KOPT-K1 (cell line): ENCODE results near the gene MSI2.

Experiments used
- H3K27ac ChIP-seq: fragments of 200-600 bp; sonication (generic); 2 replicates; pipeline ENCODE4 v1.5.1; 2016; ENCODE audit warnings: antibody characterized with exemption, mild to moderate bottlenecking, low read depth, low read length; ENCODE audit not compliant: poor library complexity, severe bottlenecking
- H3K36me3 ChIP-seq: fragments of 200-600 bp; sonication (generic); 2 replicates; pipeline ENCODE4 v1.5.1; 2017; ENCODE audit warnings: antibody characterized with exemption, mild to moderate bottlenecking, low read length, moderate library complexity; ENCODE audit not compliant: insufficient read depth
- H3K9me3 ChIP-seq: fragments of 200-600 bp; sonication (generic); 2 replicates; pipeline ENCODE4 v1.5.1; 2017; ENCODE audit warnings: antibody characterized with exemption, low read length, mild to moderate bottlenecking; ENCODE audit not compliant: insufficient read depth, poor library complexity, severe bottlenecking

Gene MSI2

DNA sequence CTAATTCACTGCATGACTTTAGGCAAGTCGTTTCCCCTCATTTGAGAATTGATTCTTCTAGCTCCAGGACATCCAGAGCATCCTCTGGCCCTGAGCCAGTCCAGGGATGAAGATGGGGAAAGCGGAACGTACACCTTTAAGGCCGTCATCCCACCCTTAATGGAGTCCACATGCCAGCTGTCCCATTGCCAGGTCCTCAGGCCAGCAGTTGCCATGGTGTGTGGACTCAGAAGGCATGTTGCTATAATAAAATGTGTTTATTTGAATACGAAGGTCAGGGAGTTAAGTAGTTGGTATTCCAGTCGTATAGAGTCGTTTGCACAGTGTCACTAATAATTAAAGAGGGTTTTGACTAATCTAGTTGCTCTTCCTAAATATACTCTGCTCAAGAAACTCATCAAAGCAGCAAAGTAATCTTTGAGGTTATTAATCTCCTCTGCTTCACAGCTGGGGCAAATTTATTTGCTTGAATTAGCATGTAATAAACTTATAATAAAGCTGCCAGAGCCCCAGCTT lies 458.4 kb downstream of the MSI2 start:
- H3K36me3 ChIP-seq = no peaks in the 10 kb centered on the region
- no peaks in the 10 kb centered on the region for H3K9me3 ChIP-seq
- H3K27ac ChIP-seq = no peak overlapping the region

DNA sequence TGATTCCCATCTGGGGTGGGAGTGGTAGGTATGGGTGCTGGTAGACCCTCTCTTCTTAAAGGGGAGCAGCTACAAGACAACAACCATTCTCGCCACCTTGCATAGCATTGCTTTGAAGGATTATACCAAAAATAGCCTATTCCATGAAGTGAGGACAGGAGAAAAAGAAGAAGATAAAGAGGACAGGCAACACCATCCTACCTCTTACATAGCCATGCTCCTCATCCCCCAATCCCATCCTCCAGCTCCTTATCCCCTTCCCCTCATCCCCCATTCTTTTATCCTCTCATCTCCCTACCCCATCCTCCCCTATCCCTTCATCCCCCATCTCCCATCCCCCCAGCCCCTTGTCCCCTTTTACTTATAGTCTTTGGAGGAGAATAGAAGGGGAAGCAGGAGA lies 459.7 kb downstream of the MSI2 start:
- Histone ChIP-seq H3K27ac (no peak overlapping the region), H3K9me3 (no peaks in the 10 kb centered on the region), H3K36me3 (no peaks in the 10 kb centered on the region)

DNA sequence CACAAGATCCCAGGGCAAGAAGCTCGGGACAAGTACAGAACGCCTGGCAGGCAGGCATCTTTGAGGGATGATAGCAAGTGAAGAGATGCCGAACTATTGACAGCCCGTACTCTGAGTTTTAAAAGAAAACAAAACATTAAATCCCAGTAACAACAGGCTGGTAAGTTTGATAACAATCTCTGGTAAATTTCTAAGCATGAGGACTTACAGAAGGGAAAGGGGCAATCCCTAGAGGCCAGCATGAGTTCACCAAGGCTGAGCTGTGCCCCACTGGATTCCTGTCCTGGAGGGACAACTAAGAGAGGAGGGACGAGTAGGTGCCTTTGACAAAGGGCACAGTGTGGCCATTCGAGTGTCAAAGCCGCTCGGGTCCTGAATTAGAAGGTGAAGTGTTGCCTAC lies 462.6 kb downstream of the MSI2 start:
- H3K27ac ChIP-seq = no peak overlapping the region

DNA sequence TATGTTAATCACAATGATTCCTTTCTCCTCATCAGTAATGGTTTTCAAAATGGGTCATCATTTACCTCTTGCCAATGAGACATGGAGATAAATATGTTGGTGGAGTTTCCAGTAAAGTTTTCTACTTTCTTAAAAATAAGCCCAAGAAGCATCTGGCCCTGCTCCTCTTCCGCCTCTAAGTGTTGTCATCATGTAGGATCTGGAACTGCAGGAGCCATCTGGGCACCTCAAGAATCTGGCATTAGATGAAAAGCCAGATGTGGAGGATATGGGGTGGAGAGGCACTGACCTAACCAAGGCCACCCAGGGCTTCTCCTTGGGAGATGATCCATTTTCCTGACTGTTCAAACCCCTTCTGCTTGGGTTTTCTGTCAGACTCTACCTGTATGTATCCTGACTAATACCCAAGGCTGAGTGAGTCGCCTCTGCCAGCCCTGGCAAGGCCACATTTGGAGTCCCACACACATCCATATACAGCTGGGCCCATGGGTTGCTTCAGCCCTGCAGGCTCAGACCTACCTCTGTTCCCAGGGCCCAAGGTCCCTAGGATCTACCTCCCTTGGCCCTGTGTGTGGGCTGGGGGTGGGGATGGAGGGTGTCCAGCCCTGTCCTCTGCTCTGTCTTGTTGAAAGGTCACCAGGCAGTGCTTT lies 464.2 kb downstream of the MSI2 start:
- no peaks in the 10 kb centered on the region for H3K36me3 ChIP-seq
- H3K27ac ChIP-seq = no peak overlapping the region

More for the DNA sequence above, 462.6 kb downstream of the MSI2 start:
- Histone ChIP-seq H3K9me3 (no peaks in the 10 kb centered on the region), H3K36me3 (no peaks in the 10 kb centered on the region)

DNA sequence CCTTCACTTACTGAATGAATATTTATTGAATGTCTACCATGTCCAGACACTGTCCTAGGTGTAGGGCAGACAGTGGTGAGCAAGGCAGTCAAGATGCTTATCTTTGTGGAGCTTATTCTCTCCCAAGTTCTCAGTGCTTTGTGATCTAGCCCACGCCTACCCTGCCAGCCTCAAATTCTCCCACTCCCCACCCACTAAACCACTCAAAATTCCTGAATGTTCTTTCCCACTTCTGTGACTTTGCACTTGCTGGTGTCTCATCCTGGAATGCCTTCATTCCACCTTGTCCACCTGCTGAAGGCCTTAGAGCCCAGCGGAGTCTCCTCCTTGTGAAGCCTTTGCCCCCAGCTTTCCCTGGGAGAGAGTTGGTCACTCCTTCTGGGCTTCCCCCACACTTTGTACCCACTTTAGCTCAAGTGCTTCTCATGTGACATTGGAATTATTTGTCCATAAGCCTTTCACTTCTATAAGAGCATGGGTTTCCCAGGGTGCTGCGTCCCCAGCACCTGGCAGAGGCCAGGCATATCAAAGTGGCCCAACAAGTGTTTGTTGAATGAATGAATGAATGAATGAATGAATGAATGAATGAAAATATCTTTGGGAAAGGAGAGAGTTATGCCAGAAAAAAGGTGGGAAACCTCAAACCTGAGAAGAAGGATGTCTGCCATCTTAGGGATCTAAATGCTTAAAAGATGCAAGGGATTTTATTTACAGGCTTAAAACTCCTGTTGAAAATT lies 465.8 kb downstream of the MSI2 start:
- no peak overlapping the region for H3K27ac ChIP-seq

More for the DNA sequence above, 464.2 kb downstream of the MSI2 start:
- no peaks in the 10 kb centered on the region for H3K9me3 ChIP-seq

DNA sequence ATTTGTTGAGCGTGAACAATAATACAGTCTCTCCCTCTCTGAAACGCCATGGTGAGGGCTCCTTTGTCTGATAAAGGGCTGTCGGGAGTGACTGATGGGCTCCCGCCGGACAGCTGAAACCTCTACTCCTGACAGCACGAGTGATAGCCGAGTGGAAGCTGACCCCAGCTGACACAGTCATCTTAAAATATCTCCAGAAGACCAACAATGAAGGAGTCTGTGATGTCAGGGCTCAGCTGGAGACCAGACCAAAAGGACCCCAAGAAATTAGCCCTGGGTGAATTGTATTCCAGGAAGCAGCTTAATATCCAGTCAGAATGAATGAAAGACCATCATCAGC lies 466.4 kb downstream of the MSI2 start:
- H3K9me3 ChIP-seq = no peaks in the 10 kb centered on the region
- no peaks in the 10 kb centered on the region for H3K36me3 ChIP-seq
- no peak overlapping the region for H3K27ac ChIP-seq

More for the DNA sequence above, 465.8 kb downstream of the MSI2 start:
- Histone ChIP-seq H3K36me3 (no peaks in the 10 kb centered on the region), H3K9me3 (no peaks in the 10 kb centered on the region)

DNA sequence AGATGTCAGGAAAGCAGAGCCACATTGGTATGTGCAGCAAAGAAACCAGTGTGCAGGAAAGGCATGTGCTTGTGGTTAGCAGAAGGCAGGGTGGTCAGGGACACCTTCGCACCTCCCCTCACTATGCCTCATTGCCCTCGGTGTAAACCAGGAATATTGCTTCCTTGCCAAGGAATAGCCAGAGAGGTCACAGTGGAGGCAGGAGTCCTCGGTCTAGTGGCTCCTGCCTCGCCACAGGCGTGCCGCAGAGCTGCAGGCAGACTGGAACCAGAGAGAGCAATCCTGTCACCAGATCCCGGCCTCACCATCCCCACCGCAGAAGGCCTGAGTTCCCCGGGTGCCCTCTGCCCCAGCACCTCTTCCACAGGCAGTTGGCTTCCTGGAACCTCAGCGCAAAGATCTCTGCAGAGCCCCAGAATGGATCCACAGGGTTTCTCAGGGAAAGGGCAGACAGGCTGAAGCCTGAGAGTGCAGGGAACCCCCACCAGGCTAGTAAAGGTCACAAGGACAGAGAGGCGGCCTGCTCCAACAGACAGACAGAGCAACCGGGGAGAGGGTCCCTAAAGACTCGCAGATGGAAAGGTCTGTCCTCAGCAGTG lies 467.2 kb downstream of the MSI2 start:
- Histone ChIP-seq H3K36me3 (no peaks in the 10 kb centered on the region), H3K27ac (no peak overlapping the region), H3K9me3 (no peaks in the 10 kb centered on the region)

DNA sequence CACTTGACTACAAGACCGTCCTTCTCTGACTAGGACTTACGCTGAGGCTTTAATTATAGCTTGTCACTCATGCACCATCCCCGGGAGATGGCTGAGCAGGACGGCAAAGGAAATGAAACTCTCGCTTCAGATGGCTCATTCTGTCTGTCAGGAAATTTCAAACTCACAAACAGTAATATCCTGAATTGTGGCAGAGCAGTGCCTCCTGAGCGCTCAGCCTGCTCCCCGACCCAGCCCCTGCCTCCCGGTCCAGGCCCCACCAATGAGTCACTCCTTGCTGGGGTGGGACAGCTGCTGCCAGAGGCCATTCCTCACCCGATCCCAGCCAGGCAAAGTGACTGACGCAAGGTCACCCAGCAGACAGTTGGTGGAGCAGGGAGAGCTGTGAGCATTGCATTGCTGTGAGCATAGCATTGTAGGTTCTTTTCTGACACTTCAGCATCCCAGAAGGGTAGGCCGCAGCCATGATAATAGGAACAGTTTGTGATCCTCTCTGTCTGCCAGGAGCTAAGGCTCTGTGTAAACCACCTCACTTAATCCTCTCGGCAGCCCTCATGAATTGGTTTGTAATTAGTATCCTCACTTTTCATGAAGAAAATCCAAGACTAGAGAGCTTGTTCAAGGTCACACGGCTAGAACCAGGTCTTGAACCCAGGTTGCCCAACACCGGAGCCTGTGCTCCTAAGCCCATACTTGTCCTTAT lies 467.9 kb downstream of the MSI2 start:
- H3K9me3 ChIP-seq = no peaks in the 10 kb centered on the region
- H3K36me3 ChIP-seq = no peaks in the 10 kb centered on the region
- H3K27ac ChIP-seq = no peak overlapping the region

DNA sequence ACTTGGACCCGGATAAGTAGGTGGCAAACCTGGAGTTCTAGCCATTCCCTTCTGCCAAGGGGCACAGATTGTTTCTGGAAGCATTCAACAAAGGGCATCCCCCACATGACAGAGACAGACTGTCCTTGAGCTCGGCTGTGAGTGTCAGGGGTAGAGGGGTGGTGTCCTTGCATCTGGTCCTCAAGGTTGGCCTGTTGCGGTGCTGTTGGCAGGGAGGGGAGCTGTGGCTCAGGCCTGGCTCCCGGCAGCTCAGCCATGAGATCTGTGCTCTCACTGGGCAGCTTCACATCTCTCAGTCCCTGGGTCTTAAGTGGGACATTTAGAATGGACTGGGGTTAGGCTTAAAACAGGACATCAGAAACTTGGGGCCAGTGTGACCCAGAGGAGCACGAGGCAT lies 468.4 kb downstream of the MSI2 start:
- no peaks in the 10 kb centered on the region for H3K36me3 ChIP-seq
- H3K27ac ChIP-seq = no peak overlapping the region
- H3K9me3 ChIP-seq = no peaks in the 10 kb centered on the region

DNA sequence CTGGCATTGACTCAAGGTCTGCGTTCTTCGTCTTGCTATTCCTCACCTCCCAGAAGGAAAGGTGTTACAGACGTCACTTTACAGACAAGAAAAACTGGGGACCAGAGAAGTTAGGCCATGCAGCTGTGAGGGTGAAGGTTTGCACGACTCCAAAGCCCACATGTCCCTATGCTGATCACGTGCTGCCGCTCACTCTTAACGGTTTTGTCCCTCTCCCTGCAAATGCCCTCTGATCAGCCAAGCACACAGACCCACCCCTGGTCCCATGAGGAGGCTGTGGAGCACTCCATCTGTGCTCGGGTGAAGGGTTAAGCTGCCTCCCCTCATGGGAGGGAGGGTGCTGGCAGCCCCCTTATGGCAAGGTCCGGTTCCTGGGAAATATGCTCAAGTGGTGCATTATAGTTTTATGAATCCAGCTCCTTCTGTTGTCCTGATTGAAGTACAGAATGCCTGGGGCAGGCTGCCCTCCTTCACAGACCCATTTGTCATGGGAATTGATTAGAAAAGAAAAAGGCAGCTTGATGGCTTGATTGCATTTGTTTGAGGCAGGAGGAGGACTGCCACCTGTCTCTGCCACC lies 470.0 kb downstream of the MSI2 start:
- H3K9me3 ChIP-seq = no peaks in the 10 kb centered on the region
- H3K27ac ChIP-seq = no peak overlapping the region
- no peaks in the 10 kb centered on the region for H3K36me3 ChIP-seq

DNA sequence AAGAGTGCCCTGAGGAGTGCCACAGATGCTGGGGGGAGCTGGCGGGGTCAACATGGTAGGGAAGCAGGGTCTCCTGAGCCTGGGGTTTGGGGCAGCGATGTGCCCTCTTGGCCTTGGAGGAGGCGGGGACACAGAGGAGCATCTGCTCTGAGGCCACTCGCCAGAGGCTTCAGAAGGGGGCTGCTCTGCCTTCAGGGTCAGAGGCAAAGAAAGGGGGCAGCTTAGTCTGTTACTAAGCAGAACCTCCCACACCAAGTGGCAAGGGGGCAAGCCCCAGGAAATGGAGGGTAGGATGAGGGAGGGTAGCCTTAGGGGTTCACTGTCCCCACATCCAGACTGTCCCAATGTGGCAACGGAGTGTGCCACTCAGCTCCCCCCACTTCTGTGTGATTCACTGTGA lies 470.5 kb downstream of the MSI2 start:
- H3K9me3 ChIP-seq = no peaks in the 10 kb centered on the region
- H3K36me3 ChIP-seq = no peaks in the 10 kb centered on the region
- no peak overlapping the region for H3K27ac ChIP-seq

DNA sequence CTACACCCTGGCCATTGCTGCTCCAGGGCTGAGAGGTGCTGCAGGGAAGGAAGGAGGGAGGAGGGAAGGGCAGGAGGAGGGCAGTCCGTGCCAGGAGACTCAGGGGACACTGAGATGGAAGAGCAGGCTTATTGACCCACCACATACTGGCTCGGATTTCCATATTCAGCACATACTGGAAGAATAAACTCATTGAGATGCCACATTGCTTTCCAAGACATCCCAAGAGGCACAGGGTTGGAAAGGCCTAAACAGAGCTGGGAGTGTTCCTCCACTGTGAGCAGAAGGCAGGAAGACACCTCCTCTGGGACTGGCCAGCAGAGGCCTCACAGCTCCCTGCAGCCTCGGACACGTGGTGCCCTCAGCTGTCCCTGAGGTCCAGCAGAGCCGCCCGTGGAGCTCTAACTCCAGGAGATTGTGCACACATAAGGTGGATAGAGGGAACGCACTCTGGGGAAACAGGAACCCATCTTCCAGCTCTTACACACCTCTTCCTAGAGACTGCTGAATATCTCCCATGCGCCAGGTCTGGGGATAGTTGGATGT lies 471.4 kb downstream of the MSI2 start:
- H3K27ac ChIP-seq = no peak overlapping the region
- H3K9me3 ChIP-seq = no peaks in the 10 kb centered on the region
- H3K36me3 ChIP-seq = no peaks in the 10 kb centered on the region

DNA sequence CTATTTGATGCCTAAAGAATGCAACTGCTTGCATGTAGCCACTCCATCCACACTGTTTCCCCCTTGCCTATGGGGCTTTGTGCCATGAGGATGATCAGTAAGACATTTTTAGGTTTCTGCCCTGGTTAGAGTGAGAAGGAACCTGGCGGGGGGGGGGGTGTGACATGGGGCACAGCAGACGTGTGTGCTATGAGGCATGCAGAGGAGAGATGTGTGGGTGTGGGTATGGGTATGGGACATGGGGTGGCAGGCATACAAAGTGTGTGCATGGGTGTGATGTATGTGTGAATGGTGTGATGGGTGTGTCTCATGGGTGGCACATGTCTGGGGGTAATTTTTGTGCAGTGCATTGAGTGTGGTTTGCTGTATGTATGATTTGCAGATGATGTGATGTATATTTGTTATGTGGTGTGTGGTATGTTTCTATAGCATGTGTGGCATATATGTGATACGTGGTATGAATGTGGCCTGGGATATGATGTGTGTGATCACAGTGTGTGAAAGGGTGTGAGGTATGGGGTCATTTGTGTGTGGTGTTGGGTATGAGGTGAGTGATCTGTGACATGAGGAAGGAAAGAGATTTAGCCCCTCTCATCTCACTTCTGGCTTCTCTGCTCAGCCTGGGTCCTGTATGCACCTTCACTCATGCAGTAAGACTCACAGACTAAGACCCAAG lies 473.8 kb downstream of the MSI2 start:
- Histone ChIP-seq H3K36me3 (no peaks in the 10 kb centered on the region), H3K9me3 (no peaks in the 10 kb centered on the region), H3K27ac (no peak overlapping the region)

DNA sequence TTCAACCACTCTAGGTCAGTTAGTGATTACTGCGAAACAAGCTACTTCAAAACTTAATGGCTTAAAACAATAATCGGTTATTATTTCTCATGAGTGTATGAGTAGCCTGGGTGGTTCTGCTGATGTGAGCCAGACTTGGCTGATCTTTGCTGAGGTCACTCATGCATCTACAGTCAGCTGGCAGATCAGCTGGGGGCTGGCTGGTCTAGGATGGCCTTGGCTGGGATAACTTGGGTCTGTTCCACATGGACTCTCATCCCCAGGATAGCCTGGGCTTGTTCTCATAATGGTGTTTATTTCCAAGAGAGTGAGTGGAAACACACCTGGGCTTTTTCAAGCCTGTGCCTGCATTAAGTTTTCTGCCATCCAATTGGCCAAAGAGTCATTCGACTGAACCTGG lies 475.7 kb downstream of the MSI2 start:
- Histone ChIP-seq H3K9me3 (no peaks in the 10 kb centered on the region), H3K27ac (no peak overlapping the region), H3K36me3 (no peaks in the 10 kb centered on the region)
